ENCODE results near the gene CCDC88C.

The CCDC88C gene

DNA sequence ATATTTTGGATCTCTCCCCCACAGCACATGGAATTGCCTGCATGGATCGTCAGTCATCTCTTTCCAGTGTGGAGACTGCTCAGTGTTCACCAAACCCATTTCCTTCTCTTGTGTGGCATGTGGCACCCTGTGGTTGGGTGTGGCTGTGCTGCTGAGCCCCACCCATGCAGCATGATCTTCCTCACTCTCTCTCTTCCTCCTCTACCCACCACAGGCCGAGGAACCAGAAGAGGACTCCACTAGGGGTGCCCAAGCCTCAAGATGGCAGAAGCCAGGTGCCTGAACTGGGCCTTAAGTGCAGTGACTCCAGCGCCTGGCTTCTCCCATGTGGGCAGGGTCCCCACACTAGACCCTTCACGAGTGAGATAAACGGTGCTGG is 106.3 kb downstream of the CCDC88C start:
- TF ChIP-seq, protein P1, sequence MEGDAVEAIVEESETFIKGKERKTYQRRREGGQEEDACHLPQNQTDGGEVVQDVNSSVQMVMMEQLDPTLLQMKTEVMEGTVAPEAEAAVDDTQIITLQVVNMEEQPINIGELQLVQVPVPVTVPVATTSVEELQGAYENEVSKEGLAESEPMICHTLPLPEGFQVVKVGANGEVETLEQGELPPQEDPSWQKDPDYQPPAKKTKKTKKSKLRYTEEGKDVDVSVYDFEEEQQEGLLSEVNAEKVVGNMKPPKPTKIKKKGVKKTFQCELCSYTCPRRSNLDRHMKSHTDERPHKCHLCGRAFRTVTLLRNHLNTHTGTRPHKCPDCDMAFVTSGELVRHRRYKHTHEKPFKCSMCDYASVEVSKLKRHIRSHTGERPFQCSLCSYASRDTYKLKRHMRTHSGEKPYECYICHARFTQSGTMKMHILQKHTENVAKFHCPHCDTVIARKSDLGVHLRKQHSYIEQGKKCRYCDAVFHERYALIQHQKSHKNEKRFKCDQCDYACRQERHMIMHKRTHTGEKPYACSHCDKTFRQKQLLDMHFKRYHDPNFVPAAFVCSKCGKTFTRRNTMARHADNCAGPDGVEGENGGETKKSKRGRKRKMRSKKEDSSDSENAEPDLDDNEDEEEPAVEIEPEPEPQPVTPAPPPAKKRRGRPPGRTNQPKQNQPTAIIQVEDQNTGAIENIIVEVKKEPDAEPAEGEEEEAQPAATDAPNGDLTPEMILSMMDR (IDR thresholded peaks at IDR 0.05), result no peak
- Histone ChIP-seq H3K4me3 (no peak overlapping the region), H3K27ac (no peak overlapping the region)
- DNase-seq (ENCODE audit: low spot score), result no peak

DNA sequence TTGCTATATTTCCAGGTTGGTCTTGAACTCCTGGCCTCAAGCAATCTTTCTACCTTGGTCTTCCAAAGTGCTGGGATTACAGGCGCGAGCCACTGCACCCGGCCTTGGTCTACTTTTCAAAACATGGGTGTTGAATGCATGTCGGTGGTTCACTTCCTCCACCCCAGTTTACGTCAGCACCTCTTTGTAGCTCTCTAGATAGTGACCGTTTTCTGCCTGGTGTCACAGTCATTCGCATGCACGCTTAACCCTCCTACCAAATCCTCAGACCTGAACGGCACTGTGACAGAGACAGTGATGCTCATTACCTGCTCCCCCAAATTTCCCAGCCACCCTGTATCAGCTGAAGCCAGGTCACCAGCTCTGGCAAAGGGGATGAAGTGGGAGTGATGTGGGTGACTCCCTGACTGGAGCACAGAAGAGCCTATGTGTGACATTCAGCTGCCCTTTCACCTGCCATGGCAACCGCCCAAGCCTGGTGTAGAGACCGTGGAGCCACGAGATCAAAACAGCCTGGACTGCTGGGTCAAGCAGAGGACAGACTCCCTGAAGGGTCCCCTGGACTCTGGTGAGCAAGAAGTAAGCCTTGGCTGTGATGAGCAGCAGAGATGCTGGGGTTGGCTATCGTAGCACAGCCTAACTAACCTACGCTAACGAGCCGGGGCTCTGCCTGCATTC is 106.9 kb downstream of the CCDC88C start:
- Histone ChIP-seq H3K4me3 (no peak overlapping the region), H3K27ac (no peak overlapping the region)
- TF ChIP-seq, protein P1 (IDR thresholded peaks at IDR 0.05), result no peak
- DNase-seq (ENCODE audit: low spot score), result no peak

DNA sequence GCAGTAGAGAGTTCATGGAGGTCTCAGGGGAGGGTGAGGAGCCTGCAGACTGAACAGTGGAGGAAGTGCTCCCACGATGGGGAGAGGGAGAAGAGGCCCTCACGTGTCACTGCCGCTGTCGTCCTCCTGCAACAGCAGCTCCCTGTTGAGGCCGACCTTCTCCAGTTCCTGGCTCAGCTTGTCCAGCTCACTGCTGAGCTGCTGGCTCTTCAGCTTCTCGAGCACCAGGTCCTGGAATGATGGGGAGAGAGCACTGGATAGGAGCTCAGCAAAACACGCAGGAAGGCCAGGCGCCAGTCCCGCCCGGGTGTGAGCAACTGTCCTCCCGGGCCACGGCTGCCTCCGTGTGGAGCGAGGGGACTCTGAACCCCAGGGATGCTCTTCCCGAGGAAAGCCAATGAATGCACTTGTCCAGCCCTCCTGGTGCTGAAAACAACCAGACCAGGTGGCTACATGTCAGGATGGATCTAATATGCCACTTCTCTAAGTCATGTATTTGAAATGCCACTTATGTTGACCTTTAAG is 107.8 kb downstream of the CCDC88C start:
- no peak for DNase-seq (ENCODE audit: low spot score)
- Histone ChIP-seq H3K4me3 (no peak overlapping the region), H3K27ac (no peak overlapping the region)
- TF ChIP-seq, protein P1 (IDR thresholded peaks at IDR 0.05), result no peak

DNA sequence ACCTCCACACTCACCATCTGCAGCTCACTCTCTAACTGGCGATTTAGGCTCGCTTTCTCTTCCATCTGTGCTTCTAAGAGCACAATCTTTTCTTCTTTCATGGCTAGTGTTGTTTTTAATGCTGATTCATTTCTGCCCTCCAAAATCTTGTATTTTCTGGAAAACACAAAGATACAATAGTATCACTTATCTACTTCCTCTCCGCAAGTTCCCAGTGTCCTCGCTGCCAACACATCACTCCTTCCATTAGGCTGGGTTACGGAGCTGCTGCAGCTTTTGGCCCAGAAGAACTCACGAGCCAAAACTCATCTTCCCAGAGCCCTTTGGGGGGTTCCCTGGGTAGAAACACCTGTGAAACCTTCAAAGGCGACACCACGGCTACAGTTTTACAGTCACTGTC is 109.3 kb downstream of the CCDC88C start:
- H3K27ac ChIP-seq, result no peak overlapping the region
- DNase-seq (ENCODE audit: low spot score), result no peak
- TF ChIP-seq, protein P1 (IDR thresholded peaks at IDR 0.05), result no peak
- no peak overlapping the region for H3K4me3 ChIP-seq

DNA sequence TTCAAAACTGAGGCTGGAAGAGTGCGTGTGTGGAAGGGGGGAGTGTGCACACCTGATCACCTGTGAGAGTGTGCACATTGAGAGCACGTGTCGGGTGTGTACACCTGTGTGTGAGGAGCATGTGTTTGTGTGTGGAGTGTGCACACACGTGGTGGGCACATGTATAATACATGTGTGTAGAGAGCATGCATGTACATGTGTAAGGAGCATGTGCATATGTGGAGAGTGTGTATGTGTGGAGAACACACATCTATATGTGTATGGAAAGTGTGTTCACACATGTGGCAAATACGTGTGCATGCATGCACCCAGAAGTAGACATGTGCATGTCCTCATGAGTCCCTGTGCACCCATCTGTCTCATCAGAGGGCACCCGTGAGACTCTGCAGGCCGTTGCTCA is 110.0 kb downstream of the CCDC88C start:
- no peak for DNase-seq (ENCODE audit: low spot score)
- no peak overlapping the region for H3K27ac ChIP-seq
- TF ChIP-seq, protein P1 (IDR thresholded peaks at IDR 0.05), result no peak
- H3K4me3 ChIP-seq, result no peak overlapping the region

DNA sequence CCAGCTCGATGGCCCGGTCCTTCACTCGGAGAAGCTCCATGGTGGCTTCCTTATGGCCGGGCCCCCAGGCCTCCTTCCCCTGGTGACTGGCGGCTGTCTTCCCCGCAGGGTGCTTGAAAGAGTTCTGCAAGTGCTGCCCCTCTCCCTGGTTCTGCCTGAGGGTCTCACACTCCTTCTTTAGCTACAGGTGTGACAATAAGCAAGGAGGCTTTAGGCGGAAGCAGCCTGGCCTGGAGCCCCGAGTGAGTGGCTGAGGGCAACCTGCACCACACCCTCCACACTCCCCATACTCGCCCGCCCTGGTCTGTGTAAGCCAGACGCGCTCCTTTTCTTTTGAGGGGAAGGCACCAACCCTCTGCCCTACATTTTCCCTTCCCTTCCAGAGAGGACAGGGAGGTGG is 110.6 kb downstream of the CCDC88C start:
- H3K27ac ChIP-seq, result no peak overlapping the region
- TF ChIP-seq, protein P1 (IDR thresholded peaks at IDR 0.05), result no peak
- DNase-seq (ENCODE audit: low spot score), result no peak
- no peak overlapping the region for H3K4me3 ChIP-seq

DNA sequence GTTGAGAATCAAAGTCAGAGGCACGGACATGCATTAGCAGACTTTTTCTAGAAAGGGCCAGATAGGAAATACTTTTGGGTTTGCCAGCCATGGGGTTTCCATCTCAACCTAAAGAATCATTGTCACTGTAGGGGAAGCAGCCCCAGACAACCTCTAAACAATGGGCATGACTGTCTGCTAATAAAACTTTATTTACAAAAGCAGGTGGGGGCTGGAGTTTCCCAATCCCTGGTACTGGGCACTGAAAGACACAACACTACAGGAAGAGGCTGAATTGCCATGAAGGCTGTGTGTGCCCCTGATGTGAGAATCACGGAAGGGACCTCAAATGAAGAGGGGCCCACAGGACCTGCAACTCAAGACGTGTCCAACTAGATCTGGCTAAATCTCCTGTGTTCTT is 111.1 kb downstream of the CCDC88C start:
- H3K4me3 ChIP-seq, result no peak overlapping the region
- no peak for DNase-seq (ENCODE audit: low spot score)
- TF ChIP-seq, protein P1 (IDR thresholded peaks at IDR 0.05), result no peak
- H3K27ac ChIP-seq, result no peak overlapping the region
